HCEC 1CT (cell line): ENCODE data around the gene DSC3.

Experiments
- DNase-seq: peaks from one replicate; pipeline ENCODE4 v3.0.0-alpha.2; 2017

The DSC3 gene

DNA sequence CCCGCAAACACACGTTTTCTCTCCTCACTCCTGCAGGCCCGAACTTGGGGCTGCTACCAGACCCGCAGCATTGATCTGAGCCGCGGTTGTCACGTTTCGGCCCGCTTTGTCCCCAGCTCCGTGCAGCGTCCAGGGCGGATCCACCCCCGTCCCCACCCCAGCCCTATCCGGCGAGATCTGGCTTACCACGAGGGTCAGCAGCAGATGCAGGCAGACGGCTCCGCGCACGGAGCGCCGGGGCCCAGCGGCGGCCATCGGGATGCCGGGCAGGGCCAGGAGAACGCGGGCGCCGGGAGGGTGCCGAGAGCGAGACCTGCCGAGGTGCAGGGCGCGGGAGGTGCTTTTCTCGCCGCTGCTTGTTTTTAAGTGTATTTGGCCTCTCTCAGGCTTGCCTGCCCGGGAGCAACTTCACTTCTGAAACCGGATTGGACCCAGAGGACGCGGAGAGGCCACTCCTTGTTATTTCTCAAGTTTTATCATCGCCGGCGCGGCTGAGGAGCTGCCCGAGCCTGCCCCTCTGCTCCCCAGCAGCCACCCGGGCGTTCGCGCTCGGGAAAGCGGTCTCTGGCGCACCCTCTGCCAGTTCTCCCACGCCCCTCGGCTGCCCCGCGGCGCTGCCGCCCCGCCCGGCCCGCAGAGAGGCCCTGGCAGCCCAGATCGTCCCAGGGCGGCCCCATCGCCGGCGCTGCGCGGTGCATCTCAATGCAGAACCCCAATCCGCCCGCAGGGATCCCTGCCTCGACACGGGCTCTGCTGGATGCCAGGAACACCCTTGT, at the start of gene DSC3:
Gene DSC3, minus strand, starts transcription at position 337 of the 776 bp plus-strand sequence. Its CDS starts 82 bp downstream, at position 255.
- DNase-seq = no peak

DNA sequence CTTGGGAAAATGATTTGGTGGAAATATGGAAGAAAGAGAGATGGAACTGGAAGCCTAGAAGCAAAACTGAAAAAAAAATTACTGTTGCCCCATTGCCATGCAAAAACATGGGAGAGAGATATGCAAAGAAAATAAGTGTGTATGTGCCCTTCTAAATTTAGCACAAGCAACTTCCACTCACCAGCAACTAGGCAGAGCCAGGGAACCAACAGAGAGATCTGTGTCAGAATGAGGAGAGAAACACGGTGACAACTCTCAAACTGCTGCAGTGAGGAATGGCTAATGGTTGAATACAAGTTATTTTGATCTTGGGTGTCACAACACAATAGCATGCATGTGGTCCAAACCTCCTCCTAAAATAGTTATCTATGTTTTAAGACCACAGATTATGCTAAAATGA, 48.8 kb upstream of the DSC3 start:
- no peak for DNase-seq

DNA sequence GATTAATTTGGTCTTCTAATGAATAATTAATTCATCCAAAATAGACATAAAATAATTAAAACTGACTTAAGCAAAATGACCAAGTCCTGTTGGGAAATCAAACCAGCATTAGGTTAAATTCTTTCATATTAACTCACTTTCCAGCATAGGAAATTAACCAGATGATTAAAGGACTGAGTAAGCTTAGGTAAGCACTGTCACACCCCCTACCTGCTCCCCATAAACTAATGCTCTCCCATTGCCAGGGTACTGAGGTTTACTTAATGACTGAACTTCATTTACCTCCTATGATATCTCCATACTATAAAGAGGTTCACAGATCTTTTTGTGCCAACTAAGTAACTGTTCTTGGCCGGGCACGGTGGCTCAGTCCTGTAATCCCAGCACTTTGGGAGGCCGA, 46.0 kb upstream of the DSC3 start:
- DNase-seq = no peak

DNA sequence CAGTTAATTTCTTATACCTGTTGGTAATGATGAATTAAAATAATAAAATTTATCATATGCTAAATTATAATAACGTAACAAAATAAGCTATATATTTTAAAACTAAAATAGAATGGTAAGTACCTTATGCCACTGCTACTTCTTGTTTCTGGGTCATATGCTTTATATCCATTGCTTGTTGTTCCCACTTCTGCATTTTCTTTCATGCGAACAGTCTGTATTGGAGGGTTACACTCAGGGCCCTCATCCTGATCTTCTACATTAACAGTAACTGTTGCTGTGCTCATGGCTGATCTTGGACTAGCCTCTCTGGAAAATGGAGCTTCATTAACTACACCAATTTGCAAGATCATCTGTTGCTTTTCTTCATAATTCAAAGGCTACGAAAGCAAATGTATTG, 37.4 kb upstream of the DSC3 start:
- no peak for DNase-seq

DNA sequence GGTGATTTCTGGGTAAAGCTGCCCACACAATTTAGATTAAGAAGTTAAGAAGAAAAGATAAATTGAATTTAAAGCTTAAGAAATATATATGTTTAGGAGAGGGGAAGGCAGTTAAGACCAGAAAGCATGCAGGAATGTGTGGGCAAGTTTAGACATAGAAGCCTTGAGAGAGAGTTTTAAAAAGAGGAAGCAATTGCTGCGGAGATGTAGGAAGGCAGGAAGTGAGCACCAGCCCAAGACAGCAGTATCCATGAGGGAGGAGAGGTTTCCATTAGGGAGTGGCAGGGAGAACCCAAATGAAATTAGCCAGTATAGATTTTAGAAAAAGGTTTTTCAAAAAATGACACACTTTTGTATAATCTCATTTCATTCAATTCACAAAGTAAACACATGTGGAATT, 35.3 kb upstream of the DSC3 start:
- DNase-seq = no peak

DNA sequence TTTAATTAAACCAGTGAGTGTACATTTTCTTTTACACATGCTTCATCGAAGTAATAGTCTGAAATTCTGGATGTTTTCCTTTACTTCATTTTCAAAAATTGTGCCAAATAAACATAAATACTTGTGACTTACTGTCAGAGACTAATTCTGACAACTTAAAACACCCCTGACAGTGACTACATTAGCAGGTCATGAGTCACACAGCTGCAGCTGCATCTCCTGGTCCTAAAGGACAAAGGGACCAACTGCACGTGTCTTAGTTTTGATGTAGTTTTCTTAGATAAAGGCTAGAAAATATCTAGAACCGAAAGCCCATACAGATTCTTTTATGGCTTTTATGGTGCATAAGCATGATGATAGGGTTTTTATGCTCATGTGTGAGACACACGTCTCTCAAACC, 29.6 kb upstream of the DSC3 start:
- DNase-seq = no peak

DNA sequence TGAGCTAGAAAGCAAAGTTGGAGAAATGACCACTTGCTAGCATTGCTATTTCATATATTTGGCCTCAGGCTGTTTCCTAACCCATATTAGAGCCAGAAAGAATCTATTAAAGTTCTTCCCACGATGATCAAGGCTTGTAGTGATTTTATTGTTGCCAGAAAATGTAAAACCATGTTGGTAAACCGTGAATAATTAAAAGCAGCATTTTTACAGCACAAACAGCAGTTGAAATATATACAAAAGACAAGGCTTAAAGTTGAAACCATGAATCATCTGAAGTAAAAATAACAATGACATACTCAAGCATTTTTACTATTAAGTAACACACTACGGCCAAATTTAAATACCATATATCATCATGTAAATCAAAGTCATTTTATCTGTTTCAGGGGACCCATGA, 27.7 kb upstream of the DSC3 start:
- DNase-seq = no peak

DNA sequence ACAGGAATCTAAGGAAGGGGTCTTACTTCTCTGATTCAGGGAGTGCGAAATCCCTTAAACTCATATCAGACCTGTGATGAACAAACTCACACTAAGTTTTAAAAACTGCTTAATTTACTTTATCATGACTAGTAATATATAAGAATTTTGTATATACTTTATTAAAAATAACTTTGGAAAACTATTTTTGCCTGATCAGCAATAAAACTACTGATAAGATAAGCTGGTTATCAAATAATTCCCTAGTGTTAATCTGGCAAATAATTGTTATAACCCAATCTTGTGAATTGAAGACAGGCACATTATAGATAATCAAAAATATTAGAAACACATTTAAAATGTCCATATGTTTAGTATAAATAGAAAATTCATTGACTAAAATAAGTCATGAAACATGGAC, 23.7 kb upstream of the DSC3 start:
- no peak for DNase-seq

DNA sequence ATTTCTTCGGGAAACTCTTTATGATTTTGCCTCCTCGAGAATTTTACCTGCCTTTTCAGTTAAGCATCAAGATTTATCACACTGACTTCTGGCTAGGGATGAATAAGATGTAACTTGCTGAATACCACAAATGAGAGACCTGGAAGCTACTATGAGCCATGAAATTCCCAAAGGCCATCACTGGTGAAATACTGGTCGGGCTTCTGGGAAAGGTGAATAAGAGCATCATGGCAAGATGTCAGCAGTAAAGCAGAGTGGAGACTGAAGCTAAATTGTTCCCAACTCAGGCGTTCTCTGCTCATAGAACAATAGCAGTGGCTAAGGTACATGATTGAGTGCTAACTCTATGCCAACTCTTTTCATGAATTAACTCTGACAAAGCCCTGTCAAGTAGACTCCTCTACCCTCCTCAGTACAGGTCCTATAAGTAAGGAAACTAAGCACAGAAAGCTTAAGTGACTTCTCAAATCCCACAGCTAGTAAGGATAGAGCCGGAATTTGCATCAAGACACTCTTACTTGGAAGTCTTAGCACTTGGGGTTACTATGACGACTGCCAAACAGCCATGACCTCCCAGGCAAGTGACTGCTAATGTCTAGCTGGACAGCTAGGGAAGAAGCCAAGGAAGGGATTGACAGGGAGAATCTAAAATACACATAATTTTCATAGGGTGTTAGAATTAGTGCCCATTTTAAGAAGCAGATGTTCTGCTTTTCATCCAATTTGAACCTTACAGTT, 22.7 kb upstream of the DSC3 start:
- DNase-seq = no peak

DNA sequence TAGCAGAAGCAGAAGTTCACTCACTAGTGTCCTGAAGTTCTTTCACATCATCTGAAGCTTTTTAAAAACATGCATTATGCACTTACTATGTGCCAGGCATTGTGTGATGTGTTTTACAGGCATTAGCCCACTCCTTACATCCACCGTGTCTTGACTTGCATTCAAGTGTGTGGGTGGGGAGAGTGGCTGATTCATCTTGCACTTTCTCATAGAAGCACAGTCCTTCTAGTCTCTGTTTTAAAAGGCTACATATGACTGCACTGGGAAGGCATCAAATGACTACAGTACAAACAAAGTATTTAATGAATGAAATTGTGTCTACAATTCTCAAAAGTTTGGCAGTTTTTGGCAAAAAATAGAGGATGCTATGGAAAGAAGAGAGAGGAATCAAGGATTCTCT, 21.6 kb upstream of the DSC3 start:
- DNase-seq = no peak

DNA sequence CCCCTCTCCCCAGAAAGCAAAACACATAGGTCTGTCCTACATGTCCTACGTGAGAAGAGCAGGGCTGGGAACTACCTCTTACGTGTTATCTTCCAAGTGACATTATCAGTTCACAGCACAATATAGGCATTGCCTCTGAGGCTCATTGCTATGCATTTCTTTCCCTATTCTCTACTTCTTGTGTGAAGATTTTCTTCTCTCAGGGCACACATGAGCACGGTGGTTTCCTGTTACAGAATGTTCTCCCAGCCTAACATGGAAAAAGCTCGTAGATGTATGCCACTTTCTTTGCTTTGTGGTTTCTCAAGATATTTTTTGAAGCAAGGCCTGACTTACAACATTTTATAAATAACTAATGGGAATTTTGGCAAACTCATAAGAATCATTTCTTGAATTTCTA, 19.4 kb upstream of the DSC3 start:
- DNase-seq = no peak

DNA sequence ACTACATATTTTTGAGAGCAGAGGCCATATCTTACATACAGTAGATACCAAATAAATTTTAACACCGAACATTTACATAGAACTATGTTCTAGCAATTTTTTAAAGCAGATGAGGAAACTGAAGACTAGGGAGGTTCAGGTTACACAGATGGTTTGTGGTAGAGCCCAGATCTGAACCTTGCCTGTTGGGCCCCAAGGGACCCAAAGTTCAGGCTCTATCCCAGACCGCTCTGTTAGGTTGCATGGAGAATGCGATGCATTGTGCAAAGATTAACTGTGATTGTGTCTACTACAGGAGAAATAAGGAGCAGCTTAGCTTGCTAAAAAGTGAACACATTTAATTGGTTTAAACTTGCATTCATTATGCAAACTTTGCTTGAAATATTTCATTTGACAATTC, 16.4 kb upstream of the DSC3 start:
- DNase-seq = no peak

DNA sequence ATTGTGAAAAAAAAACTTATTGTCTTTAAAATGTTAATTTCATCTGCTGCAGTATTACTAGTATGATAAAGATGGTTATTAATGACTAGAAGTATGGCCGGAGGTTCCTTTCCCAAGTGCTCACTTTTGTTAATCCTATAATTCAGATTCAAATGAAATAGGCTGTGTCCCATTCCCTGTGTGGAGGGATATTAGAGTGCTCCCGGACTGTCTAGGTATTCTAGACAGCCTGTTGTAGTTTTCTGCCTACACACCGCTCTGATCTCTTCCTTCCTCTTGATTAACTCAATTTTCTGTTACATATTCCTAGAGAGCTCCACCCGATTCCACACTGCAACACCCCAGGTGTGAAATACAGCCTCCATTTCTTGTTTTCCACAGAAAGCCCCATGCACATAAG, 15.4 kb upstream of the DSC3 start:
- DNase-seq = no peak

DNA sequence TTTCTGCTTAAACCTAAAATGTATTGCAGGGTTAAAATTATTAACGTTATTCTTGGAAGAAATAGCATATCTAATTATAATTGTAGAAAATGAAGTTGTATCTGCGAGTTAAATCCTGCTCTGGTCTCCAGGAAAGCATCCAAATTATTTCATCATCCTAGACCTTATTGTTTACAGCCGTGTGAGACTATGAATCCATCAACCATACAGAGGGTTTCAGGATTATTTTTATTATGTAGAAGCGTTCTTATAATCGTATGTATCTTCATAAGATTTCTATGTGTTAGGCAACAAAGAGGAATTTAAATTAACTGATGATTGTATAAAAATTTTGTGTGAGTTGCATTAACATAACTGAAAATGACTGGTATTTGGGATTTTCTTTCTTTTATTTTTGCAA, 14.5 kb upstream of the DSC3 start:
- DNase-seq = no peak

DNA sequence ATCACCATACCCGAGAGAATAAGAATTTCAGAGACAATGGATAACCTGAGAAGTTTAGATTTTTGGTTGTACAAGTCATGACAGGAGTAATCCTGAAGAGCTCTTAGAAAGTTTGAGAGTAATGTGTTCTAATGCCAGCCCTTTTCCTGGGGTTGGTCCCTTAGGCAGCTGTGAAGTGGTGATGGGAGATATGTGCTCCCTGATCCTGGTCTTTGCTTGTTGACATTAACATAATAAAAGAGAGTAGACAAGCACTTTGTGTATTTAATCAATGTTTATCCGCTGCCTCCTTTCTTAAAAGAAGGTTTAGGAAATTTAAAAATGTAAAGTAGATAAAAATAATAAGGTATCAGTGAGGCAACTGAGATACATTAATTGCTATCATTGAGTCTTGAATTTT, 13.8 kb upstream of the DSC3 start:
- no peak for DNase-seq

DNA sequence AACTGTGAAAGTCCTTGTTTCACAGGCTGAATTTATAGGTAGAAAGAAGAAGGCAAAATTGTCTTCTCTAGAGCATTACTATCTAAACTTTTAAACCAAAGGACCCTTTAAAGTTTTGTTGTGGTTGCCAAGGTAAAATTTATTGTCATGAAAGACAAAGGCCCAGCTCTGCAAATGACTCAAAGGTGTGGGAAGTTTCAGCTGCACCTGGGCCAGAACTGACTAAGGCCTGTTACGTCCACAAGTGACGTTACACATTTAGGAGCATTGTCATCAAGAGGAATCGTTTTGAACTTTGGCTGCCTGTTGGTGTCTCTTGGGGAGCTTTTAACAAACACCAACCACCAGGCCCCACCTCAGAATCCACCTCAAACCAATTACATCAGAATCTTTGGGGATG, 8.1 kb upstream of the DSC3 start:
- no peak for DNase-seq

DNA sequence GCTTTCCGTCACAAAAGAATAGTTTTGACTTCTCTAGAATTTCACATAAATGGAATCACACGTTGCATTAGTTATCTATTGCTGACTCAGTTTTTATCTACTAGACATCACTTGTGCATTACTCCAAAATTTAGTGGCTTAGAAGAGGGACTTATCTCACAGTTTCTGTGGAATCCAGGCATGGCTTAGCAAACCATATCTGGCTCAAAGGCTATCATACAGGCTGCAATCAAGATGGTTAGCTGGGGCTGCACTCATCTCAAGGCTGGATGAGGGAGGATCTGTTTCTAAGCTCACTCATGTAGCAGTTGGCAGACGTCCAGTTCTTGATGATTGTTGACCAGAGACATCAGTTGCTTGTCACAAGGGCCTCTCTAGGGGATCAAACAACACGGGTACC, 6.6 kb upstream of the DSC3 start:
- no peak for DNase-seq

DNA sequence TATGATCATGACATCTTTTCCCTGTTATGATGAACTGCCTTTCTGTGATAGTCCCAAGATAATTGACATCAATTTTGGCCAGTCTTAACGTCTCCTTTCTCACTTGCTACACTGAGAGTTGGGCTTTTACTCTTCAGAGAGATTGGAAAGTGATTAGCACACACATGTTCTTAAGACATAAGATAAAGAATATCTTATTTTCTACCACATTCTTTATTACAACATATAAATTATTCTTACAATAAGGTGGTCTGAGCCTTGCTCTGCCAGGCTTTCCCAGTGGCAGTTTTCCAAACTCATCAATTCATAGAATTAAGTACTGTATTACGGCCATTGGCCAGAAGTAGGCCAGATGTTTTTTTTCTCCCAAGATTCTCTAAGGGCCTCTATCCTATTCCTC, 5.7 kb upstream of the DSC3 start:
- DNase-seq = no peak

DNA sequence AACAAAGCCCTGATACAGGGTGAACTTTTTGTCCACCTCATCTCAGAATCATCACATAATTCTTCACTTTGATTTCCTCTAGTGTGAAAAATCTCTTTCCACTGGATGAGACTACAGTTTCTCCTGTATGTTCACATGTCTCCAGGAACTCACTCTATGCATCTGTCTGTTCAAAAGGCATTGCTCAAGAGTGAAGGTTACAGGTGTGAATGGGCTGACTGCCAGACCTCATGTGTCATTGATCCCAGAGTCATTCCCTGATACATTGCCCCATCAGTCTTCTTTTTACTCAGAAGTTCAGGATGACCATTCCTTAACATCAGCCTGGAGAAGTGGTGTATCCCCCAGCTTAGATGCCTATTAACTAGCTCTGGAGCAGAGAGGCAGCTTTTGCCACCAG, 4.4 kb upstream of the DSC3 start:
- no peak for DNase-seq

DNA sequence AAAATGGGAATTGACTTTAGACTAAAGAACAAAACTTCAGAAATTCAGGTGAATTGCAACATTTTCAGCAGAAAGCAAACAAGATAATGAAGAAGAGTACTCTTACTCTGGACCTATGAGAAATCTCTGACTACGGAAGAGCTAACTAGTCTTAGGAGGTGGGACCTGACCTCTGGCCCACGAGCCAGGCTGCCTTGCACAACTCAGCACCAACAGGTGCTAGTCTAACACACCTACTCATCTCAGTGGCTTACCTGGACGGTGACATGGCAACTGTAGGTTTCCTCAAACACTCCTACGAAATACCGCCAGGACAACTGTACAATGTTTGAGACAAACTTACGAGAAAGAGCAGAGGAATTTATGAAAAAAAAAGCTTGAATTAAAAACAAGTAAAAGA, 3.1 kb upstream of the DSC3 start:
- DNase-seq = no peak

DNA sequence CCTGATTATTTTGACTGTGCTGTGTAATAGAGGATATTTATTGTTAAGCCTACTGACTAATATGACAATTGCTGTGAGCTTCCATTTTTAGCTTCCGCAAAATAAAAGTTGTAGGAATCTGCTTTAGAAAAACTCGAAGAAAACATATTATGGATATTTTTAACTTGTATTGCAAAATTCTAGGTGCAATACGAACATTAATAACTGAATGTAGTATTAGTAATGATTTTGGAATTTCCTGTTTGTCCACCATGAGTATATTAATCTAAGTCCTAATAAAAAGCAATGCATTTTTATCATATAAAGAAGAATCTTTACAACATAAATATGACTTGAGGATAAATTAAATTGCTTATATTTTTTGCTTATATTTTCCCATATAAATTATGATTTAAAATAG, 2.4 kb upstream of the DSC3 start:
- no peak for DNase-seq

DNA sequence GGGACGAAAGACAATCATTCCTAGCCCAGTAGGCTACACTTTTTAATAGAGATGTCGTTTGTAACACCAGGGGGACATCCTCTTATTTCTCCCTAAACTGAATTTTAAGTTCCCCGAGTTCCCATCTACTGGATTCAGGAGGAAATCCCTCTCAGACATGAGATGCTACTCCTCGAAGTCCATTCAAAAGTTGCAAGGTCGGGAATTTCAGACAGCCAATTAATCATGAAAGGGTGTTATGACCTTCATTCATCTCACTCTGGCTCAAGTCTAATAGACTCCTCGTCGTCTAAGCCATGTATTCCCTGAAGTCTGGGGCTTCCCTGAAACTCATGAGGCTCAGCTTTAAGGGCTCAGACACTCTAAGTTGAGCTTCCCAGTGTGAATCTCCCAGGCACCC, 1.2 kb upstream of the DSC3 start:
- DNase-seq = no peak

DNA sequence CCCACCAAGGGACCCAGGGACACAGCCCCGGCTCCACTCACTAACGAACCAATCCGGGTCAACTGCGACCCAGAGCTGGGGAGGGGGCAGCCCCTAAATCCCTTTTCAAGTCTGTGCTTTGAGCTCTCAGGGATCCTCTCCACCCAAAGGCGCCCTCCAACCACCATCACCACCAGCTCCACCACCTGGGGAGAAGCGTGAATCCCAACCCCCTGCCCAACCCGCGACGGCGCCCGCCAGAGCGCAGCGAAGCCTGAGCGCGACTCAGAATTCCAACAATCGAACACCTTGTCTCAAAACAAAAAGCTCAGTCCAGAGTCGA, 497 bp downstream of the DSC3 start:
- no peak for DNase-seq

DNA sequence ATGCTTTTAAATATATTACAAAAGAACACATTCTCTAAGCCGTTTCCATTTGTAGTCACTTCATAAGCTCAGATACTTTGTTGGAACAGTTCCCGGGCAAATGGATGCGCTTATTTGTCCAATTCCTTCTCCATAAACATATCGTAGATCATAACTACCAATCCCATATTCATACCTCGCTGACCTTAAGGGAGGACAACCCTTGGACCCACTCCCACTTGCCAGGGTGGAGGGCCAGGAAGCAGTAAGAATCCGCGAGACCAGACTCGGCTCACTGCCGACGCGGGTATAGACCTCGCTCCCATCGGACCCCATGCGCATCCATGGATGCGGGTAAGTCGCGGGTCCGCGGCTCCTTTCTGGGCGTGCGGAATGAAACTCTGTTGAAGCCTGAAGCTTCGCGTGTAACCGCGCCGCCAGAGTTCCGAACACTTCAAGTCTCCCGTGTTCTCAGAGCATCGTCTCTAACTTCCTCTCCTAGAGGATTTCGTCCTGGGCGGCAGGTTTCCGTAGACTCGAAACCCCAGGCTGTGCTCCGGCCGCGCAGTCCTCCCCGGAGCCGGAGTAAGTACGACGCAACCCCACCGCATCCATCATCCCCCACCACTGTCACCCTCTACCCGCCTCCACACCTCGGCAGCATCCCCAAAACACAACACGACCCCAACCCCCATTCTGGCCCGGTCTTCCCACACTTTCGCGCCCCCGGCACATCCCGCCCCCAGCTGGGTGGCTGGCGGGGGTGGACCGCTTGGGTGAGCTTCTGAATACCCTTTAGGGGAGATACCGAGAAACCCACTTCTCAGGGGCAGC, 1.1 kb downstream of the DSC3 start:
- DNase-seq = no peak
